Activated CD8-positive, alpha-beta memory T cell treated with anti-CD3 and anti-CD28 coated beads, Interleukin-2, amount 50 U/mL, for 48 hours (primary cell): Measurements from ENCODE around the gene KLF15.
"Not testable (repeated sequence)": the region's sequence is repeated elsewhere in the genome, so short reads cannot be mapped to it uniquely, and the experiment has no call there.

ENCODE experiments used
- DNase-seq: peaks from one replicate; pipeline ENCODE4 v3.0.0-alpha.2; 2020

Gene KLF15

DNA sequence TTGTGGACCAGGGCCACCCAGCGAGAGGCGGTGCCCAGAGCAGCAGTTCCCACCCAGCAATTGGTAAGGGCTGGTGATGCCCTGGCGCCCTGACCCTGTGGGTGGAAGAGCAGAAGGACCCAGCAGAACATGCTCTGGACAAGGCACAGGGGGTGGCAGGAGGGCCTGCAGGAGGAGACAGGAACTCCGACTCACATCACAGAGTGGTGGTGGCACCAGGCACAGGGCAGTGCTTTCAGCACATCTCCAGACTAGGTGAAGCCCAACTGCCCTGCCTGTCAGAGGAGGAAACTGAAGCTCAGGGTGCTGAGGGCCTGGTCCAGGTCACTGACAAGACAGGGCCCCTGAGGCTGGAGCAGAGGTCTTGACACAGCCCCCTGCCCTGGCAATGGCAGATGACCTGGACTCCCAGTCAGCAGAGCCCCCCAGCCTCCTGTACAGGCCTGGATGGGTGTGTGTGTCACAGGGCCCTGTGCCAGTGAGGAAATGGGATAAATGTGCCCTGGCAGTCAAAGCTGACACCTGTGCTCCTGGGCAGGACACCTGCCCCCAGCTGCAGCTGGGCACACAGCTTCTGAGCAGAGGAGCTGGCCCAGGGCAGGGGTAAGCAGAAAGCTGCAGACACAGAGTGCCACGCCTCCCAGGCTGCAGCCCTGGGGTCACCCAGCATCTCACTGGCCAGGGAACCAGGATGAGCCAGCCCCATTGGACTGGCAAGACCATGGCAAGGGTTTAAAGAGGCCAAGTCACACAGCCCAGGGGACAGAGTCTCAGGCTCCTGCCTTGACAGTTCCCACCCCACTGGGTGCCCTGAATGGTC lies 11.4 kb downstream of the KLF15 start:
- peak; percentile 46 for DNase-seq

DNA sequence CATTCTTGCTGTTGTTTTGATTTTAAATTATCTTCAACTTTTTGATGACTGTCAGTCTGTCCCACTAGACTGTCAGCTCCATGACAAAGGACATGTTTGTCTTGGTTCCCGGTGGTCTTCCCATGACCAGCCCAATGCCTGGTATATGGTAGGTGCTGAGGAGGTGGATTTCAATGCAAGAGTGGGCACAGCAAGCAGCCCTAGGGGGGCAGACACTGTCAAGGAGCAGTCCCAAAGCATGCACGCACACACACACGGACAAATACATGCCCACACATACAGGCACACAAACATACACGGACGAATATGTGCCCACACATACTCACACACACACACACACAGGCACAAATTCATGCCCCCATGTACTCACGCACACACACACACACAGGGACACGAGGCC lies 12.0 kb downstream of the KLF15 start:
- no peak for DNase-seq

DNA sequence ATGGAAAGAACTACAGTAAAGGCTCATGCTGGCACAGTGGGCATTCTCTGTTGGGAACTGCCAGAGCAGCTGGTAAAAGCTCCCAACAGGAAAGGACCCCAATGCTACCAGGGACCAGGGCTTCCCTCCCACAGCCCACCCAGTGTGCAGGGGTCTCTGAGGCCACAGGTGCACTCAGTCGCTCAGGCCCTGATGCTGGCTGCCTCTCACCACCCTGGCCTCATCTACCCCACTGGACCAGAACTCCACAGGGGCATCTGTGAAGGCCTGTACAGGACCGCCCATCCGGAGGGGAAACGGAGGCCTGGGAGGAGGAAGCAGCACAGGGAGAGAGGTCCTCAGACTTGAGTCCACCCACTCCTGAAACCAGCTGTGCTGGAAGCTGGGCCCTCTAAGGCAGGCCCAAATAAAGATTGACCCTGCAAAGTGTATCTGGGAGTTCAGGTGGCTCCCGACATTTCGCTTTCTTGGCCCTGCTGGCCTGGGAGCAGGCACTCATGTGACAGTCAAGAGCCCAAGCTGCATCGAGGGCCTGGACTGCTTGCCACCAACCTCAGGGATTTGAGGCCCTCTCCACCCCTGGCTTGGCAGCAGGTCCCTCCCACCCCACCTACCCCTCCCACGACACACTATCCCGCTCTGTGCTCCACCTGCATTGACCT lies 12.7 kb downstream of the KLF15 start:
- DNase-seq = peak; percentile 20

DNA sequence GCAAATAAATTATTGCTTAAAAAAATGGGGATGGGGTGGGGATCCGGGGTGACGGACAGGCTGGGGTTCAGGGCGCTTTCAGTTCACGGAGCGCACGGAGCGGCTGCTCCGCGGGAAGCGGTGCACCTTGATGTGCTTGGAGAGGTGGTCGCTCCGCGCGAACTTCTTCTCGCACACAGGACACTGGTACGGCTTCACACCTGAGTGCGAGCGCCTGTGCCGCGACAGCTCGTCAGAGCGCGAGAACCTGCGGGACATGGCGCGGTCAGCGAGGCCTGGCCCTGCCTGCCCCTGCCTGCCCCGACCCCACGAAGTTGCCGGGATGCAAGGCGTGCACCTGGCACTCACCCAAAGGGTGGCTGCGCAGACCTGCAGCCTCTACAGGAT lies 13.6 kb downstream of the KLF15 start:
- peak; percentile 15 for DNase-seq

DNA sequence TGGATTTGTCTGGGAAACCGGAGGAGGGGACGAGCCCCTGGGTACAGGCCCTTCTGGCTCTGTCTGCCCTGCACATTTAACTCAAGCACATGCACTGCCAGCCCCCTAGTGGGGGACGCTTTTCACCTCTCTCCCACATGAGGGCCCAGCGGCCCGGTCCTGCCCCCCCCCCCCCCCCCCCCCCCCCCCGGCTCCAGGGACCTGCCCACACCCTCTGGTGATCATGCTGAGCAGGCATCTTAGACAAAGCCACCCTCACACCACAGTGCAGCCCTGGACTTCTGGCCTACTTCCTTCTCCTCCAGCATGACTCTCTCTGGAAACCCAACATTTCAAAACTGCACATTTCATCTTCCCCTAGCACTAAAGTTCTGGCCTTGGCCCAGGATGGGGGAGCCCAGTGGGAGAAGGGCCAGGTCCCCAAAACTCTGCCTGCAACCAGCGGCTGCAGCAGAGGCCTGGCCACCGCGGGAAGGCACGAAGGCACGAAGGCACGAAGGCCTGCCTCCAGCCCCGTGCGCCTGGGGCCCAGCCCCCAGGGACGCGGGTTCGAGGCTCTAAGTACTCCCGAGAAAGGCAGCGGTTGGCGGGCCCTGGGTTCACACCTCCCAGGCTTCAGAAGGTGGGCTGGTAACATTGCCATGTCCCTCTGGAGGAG lies 14.1 kb downstream of the KLF15 start:
- DNase-seq = peak; percentile 35

DNA sequence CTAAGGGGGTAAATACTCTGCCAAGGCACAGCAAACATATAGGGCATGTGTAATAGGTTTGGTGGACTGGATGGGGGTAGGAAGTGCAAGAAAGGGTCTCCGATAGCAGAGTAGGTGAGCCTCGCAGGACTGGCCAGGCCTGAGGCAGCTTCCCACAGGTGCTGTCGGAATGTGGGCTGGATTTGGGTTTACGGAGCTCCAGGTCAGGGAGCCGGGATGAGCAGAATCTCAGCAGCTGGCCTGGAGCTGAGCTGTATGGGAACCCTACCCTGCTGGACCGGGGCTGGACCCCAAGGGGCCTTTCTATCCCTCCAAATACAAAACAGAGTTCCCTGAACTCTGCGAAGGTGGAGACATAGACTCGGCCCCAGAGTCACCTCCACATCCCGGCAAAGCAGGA lies 15.0 kb downstream of the KLF15 start:
- peak; percentile 18 for DNase-seq

DNA sequence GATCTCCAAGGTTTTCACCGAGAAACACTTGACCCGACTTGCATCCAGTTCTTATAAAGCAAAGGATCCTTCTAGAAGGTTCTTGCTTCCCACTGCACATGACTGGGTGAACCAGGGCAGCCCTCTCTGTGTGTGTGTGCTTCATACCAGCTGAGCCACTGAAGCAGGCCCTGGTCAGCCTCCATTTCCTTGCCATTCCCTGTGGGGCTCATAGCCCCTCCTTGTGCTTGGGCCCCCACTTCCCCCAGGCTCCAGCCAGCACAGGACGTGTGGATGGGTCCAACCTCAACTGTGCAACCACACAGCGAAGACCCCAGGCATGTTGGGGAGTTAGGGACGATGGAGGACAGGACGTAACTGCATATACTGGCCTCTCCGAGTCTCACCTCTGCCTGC lies 15.5 kb downstream of the KLF15 start:
- DNase-seq = no peak

DNA sequence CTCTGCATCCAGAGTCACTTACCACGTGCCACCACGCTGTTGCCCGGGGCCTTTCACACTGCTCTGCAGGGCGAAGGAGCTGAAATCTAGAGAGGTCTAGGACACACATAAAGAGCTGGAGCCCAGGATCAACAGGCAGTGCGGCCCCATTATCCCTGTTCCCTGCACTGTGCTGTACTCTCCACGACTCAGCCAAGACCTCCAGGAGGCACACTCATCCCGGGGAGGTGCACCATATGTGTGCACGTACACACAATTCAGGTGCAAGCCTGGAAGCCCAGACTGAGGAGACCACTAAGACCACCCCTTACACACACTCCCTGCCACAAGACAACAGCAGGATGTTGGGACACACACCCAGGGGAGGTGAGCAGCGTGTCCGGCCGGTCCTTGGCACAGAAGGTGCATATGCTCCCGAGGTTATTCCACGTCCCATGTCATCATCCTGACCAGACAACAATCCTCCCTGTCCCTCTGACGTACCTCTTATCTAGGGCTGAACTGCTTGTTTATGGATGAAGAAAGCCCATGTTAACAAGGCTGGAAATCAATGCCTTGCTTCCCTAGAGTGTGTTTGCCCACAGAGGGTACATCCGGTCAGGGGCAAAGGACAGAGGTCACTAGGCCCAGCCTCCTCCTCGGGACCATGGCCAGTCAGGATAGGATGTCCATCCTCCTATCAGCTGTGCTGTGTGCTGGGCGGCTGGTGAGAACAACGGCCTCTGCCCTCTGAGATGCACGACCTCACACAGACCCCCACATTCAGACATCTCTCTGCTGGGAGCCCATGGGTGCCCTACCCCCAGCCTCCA lies 16.1 kb downstream of the KLF15 start:
- peak; percentile 28 for DNase-seq

DNA sequence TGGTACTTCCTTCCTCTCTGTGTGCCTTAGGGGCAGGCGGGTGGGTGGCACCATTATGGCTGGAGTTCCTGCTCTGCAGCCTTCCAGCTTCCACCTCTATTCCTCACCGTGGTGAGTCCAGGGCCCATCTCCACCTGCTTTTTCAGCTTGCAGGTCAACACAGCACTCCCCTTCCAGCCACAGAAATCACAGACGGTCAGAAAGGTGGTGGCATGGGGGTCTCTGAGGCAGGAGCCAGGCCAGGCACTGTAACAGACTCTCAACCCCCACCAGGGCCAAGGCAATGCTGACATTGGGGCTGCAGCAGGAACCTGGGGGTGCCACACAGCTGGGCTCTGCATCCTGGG lies 16.6 kb downstream of the KLF15 start:
- DNase-seq = no peak

DNA sequence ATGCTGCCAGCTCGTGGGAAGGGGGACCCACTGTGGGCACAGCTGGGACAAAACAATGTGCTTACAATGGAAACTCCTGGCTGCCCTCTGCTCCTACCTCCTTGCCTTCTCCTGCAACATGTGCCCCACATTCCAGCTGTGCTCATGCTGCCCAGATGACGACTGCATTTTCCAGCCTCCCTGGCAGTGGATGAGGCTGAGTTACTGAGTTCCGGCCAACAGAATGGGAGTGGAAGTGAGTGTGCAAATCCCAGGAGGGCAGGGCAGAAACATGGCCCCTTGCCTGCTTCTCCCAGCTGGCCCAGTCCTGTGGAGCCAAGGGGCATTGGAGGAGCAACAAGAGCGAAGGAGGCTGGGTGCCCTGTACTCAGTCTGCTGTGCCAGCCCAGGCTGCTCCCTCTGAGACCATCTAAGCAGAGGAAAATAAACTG lies 17.1 kb downstream of the KLF15 start:
- DNase-seq = peak; percentile 20

DNA sequence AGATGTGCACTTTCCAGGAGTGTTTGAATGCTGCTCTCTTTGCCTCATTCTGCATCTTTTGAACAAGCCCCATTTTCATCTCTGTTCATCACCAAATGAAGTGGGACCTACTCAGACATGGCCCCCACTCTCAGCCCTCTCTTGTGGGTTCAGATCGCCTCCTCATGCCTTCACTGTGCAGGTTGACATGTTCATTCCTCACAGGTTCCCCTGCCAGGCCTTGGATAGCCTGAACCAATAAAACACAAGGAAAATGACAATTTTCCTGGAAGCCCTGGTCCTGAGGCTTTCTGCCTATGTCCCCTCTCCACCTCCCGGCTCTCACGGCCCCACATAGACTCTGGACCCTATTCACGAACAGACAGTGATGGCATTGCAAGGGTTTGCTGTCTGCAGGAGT lies 17.7 kb downstream of the KLF15 start:
- peak; percentile 25 for DNase-seq

DNA sequence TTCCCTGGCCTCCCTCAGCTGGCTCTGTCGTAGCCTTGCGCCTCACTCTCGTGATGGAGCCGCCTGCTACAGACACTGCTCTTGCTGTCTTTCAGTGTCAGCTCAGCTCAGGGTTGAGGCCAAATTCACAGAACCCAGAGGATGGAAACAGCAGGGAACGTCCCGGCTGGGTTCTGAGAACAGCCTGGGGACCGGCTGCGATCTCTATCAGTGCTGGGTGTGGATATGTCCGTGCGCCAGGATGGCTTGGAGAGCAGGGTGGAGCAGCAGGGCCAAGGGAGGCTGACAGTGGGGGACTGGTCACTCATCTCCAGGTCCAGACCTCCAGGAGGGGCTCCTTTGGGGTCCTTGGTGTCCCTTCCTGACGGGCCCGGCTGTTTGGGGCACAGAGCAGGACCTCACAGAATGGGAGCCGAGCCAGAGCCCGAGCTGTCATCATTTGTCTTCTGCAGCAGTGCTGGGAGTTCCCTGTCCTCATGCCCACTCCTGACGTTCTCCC lies 18.4 kb downstream of the KLF15 start:
- DNase-seq = peak; percentile 18

DNA sequence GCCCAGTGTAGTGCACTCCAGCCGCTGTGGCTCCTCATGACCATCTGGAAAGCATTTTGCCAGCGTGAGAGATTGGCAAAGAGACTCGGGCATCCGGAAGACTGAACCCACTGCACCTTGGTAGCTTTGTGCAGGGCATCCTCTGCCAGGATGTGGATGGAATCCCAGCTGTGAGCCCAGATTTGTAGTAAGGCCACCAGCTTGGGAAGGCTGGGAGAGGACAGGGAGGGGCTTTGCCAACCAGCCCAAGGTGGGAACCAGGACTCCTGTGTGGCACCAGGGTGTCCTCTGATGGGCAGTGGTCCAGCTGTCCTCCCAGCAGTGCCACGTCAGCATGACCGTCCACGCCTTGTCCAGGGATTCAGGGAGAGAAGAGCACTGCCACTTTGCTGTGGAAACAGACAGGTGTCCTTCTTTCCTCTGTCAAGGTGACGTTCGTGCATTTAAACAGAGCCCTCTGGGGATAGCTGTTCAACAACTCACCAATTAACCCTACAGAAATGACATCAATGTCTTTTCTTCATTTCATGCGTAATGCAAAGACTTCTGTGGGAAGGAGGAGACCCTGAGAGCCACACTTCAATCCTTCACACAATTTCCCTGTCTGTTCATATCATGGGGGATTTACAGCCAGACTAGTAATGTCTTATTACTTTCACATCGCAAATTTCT lies 19.1 kb downstream of the KLF15 start:
- peak; percentile 13 for DNase-seq

DNA sequence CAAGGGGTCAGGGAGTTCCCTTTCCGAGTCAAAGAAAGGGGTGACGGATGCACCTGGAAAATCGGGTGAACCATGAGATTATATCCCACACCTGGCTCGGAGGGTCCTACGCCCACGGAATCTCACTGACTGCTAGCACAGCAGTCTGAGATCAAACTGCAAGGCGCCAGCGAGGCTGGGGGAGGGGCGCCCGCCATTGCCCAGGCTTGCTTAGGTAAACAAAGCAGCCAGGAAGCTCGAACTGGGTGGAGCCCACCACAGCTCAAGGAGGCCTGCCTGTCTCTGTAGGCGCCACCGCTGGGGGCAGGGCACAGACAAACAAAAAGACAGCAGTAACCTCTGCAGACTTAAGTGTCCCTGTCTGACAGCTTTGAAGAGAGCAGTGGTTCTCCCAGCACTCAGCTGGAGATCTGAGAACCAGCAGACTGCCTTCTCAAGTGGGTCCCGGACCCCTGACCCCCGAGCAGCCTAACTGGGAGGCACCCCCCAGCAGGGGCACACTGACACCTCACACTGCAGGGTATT lies 25.3 kb downstream of the KLF15 start:
- DNase-seq = not testable (repeated sequence)

DNA sequence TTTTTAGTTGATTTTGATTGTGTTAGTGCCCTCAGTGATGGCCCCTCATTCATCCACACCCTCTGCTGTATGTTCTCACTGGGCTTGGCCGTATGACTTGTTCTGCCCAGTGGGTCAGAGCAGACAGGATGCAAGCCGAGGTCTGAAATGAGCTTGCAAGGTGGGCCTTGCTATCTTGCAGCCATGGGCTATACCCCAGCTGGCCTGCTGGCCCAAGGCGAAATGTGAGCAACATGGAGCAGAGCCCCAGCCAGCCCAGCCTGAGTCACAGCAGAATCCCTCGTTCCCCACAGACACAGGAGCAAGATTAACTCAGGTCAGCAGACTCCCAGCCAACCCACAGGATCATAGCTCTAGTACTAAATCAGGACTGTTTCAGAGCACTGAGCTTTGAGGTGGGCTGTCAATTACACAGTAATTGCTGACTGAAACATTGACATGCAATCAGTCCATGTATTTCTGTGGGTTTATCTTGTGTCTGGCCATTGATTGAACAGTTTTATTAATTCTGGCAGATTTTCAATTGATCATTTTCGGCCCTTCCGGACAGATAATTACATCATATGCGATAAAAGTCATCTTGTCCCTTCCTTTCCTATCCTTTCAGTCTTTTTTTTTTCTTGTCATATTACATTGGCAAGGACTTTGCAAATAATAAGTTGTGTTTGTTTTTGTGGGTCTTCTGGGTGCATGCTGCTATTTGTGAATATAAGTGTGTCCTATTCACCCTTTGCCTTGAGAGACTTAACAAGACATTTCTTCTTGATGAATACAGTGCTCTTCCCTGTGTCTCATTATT lies 27.1 kb downstream of the KLF15 start:
- DNase-seq = no peak

DNA sequence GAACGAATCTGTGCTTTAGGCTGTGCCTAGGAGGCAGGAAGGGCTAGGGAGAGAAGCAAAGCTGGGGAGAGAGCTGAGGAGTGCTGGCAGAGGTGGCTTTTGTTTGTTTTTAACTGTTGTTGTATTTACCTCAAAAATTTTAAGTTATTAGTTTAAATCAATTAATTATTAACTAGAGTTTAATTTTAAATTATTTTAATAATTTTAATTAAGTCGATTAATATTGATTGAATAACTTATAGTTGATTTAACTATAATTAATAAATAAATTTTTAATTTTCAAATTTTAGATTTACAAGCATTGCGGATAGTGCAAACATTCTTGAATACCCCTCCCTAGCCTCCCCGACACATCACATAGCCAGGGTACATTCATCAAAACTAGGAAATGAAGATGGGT lies 30.6 kb downstream of the KLF15 start:
- no peak for DNase-seq

DNA sequence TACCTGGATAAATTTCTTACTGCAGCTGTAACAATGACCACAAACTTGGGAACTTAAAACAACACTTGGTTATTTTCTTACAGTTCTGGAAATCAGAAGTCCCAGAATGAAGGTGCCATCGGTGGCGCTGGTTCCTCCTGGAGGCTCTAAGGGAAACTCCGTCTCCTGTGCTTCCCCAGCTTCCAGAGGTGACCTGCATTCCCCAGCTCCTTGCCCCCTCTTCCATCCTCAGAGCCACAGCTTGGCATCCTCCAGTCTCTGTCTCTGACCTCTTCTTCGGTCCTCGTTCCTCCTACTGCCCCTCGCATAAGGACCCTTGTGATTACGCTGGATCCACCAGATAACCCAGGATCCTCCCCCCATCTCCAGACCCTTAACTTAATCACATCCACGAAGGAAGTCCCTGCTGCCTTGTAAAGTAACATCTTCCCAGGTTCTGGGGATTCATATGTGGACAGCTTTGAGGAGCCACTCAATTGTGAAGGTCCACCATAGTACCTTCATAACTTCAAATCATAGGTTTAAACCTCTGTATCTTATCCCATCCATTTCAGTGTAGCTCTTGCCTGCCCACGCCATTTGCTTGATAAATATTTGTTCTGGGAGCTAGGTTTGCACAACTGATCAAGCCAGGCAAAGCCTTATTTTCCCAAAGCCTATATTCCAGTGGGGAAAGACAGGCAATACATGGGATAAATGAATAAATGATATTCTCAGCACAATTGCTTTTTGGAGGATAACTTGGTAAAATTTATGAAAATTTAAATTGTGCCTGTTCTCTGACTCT lies 34.8 kb downstream of the KLF15 start:
- DNase-seq = no peak

DNA sequence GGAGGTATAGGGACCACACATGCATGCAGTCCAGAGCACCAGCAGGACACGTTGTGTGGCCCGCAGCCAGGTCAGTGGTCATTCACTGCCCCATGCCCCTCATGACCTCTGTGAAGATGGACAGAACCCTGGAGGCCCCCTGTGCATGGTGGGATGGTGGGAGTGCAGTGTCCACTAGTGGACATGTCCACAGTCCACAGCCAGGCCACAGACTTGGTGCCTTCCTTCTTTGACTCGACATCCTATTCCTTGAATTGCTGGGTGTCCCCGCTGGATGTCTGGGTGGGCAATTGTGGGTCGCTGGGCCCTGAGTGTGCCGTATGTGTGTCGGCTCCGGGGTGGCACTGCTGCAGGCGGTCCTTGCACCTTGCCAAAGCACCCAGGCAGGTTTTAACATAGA lies 35.7 kb downstream of the KLF15 start:
- no peak for DNase-seq

DNA sequence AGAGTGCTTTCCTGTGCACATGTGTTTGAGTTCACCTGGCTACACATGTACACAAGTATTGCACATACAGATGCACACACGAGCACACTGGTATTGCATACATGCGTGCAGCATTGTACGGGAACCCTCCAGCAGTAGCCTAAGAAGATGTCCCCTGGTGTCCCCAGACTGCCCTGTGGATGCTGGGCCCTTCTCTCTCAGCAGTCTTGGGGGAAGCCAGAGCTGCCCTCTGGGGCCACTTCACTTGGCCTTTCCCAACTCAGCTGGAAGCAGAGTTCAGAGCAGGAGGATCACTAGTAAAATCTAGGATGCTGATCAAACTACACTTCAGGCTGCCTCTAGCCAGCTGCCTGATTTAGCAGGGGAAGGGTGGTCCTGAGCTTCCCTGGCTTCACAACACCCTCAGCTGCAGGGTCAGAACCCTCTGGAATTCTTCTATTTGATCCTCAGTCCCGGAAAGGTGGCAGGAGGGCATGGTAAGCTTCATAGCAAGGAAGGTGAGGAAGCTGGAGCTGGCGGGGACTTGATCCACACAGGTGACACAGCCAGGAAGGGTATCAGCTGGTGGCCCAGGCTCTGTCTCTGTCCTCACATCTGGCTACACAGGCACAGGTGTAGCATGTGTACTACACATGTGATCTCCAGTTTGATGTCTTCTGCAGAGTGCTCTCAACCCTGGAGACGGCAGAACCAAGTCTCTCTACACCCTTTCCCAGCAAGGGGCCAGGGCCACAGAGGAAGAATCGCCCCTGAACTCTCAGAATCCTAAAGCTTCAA lies 36.5 kb downstream of the KLF15 start:
- peak; percentile 30 for DNase-seq
